ENCODE results near the gene CLDN3.

DNA sequence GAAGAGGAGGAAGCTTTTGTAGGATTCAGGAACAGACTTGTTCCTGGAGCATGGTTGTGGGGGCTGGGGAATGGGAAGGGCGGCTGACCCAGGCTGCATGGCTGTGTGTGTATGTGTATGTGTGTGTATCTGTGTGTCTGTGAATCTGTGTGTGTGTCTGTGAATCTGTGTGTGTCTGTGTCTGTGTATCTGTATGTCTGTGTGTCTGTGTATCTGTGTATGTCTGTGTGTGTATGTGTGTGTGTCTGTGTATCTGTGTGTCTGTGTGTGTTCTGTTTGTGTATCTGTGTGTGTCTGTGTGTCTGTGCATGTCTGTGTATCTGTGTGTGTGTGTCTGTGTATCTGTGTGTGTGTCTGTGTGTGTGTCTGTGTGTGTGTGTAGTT lies 44.0 kb downstream of the CLDN3 start:
- TF ChIP-seq, protein P1, sequence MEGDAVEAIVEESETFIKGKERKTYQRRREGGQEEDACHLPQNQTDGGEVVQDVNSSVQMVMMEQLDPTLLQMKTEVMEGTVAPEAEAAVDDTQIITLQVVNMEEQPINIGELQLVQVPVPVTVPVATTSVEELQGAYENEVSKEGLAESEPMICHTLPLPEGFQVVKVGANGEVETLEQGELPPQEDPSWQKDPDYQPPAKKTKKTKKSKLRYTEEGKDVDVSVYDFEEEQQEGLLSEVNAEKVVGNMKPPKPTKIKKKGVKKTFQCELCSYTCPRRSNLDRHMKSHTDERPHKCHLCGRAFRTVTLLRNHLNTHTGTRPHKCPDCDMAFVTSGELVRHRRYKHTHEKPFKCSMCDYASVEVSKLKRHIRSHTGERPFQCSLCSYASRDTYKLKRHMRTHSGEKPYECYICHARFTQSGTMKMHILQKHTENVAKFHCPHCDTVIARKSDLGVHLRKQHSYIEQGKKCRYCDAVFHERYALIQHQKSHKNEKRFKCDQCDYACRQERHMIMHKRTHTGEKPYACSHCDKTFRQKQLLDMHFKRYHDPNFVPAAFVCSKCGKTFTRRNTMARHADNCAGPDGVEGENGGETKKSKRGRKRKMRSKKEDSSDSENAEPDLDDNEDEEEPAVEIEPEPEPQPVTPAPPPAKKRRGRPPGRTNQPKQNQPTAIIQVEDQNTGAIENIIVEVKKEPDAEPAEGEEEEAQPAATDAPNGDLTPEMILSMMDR (IDR thresholded peaks at IDR 0.05; ENCODE audit: poor library complexity, severe bottlenecking), result peak; percentile 8
- TF ChIP-seq EZH2 (IDR thresholded peaks at IDR 0.05; ENCODE audit: borderline replicate concordance, insufficient read depth, low read length, poor library complexity, severe bottlenecking), result no peak
- no peak for TF ChIP-seq TAF1 (IDR thresholded peaks at IDR 0.05; ENCODE audit: low read depth)
- TF ChIP-seq, protein P2, sequence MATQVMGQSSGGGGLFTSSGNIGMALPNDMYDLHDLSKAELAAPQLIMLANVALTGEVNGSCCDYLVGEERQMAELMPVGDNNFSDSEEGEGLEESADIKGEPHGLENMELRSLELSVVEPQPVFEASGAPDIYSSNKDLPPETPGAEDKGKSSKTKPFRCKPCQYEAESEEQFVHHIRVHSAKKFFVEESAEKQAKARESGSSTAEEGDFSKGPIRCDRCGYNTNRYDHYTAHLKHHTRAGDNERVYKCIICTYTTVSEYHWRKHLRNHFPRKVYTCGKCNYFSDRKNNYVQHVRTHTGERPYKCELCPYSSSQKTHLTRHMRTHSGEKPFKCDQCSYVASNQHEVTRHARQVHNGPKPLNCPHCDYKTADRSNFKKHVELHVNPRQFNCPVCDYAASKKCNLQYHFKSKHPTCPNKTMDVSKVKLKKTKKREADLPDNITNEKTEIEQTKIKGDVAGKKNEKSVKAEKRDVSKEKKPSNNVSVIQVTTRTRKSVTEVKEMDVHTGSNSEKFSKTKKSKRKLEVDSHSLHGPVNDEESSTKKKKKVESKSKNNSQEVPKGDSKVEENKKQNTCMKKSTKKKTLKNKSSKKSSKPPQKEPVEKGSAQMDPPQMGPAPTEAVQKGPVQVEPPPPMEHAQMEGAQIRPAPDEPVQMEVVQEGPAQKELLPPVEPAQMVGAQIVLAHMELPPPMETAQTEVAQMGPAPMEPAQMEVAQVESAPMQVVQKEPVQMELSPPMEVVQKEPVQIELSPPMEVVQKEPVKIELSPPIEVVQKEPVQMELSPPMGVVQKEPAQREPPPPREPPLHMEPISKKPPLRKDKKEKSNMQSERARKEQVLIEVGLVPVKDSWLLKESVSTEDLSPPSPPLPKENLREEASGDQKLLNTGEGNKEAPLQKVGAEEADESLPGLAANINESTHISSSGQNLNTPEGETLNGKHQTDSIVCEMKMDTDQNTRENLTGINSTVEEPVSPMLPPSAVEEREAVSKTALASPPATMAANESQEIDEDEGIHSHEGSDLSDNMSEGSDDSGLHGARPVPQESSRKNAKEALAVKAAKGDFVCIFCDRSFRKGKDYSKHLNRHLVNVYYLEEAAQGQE (IDR thresholded peaks at IDR 0.05; ENCODE audit: borderline replicate concordance), result no peak
- TF ChIP-seq EP300 (conservative IDR thresholded peaks at IDR 0.05; ENCODE audit: poor library complexity, severe bottlenecking), result no peak
- TF ChIP-seq MXI1 (conservative IDR thresholded peaks at IDR 0.05; ENCODE audit: poor library complexity, severe bottlenecking), result no peak

Measured in neural cell (in vitro differentiated cells).